Neuron (in vitro differentiated cells): ENCODE measurements around the gene NTRK1.

Source experiments
- H2AFZ ChIP-seq: one replicate; pipeline ENCODE4 v1.6.1; 2013; ENCODE audit warnings: low read depth, mild to moderate bottlenecking, inconsistent platforms, low read length, moderate library complexity
- H3K27me3 ChIP-seq: one replicate; pipeline ENCODE4 v1.6.1; 2013; ENCODE audit warnings: low read length; ENCODE audit not compliant: insufficient read depth
- H3K36me3 ChIP-seq: one replicate; pipeline ENCODE4 v1.6.1; 2013; ENCODE audit warnings: low read length; ENCODE audit not compliant: insufficient read depth
- H3K4me1 ChIP-seq: one replicate; pipeline ENCODE4 v1.6.1; 2013; ENCODE audit warnings: low read length; ENCODE audit not compliant: insufficient read depth
- H3K4me3 ChIP-seq: 2 replicates; pipeline ENCODE4 v1.5.1; 2013; ENCODE audit warnings: mild to moderate bottlenecking, low read length, moderate library complexity
- H3K9me3 ChIP-seq: one replicate; pipeline ENCODE4 v1.6.1; 2013; ENCODE audit warnings: low read length

The NTRK1 gene

GRCh38 chr1:156893048-156893953, 32.6 kb downstream of the NTRK1 start, which contains the start of gene PEAR1:
Gene PEAR1 (plus strand): TSS chr1:156893718. CDS start chr1:156903927, 10,209 bp downstream.
- peaks cover 39% of the 10 kb centered on the region for H3K27me3 ChIP-seq
- no peaks in the 10 kb centered on the region for H3K9me3 ChIP-seq
- H3K36me3 ChIP-seq = no peaks in the 10 kb centered on the region
- H3K4me3 ChIP-seq = no peak within 1 kb of the TSS
- H3K4me1 ChIP-seq = peaks cover 4% of the 10 kb centered on the region
- H2AFZ ChIP-seq = no peak within 1 kb of the TSS

GRCh38 chr1:156894001-156894400, 33.3 kb downstream of the NTRK1 start:
- Histone ChIP-seq H3K36me3 (no peaks in the 10 kb centered on the region), H3K4me1 (peaks cover 7% of the 10 kb centered on the region), H3K4me3 (no peak overlapping the region), H3K9me3 (no peaks in the 10 kb centered on the region), H2AFZ (no peak overlapping the region), H3K27me3 (peaks cover 35% of the 10 kb centered on the region)

DNA sequence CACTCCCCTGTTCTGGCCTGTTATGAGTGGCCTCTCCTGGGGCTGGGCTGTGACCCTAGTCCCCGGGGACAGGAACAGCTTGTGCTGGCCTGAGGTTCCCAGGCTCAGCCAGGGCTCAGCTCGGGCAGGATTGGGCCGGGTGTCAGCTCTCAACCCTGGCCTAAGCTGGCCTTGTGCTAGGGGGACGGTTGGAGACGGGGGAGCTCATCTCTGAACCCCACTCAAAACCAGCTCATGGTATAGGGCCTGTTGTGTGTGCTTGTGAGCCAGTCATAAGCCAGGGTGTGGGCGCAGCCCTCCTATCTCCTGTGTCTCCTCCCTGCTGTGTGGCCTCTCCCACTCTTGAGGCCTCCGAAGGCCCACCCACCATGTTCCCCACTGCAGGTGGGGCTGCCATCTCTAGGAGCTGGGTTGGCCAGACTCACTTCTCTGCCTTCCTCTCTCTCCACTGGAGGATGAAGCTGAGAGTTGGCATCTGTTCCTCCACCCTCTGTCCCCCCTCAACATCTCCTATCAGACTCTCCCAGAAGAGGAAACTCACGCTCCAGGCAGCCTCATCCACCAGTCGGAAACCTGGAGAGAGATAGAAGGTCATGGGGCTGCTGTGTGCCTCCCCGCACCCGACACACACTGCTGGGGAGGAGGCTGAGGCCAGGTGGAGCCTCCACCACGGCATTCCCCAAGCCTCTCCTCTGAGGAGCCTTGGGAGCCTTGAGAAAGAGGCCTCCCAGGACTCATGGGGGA, 34.2 kb downstream of the NTRK1 start:
- Histone ChIP-seq H3K4me3 (no peak overlapping the region), H3K4me1 (peaks cover 7% of the 10 kb centered on the region), H3K27me3 (peaks cover 35% of the 10 kb centered on the region), H3K36me3 (no peaks in the 10 kb centered on the region), H3K9me3 (no peaks in the 10 kb centered on the region), H2AFZ (no peak overlapping the region)

DNA sequence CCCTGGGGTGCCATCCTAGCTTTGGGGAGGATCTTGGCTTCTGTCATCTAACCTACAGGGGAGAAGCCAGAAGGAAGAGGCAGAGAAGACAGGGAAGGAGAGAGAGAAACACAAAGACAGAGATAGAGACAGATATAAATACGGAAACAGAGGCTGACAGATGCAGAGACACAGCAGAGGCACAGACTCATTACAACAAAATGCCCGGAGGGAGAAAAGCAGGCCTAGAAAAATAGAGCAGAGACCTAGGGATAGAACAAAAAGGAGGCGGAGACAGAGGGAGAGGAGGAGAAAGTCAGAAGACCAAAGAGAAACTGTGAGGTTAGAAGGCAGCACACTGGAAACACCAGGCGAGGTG, 34.8 kb downstream of the NTRK1 start:
- Histone ChIP-seq H2AFZ (no peak overlapping the region), H3K9me3 (no peaks in the 10 kb centered on the region), H3K27me3 (peaks cover 35% of the 10 kb centered on the region), H3K4me1 (peaks cover 7% of the 10 kb centered on the region), H3K36me3 (no peaks in the 10 kb centered on the region), H3K4me3 (no peak overlapping the region)

GRCh38 chr1:156895927-156896326, 35.3 kb downstream of the NTRK1 start:
- H3K36me3 ChIP-seq = no peaks in the 10 kb centered on the region
- no peak overlapping the region for H3K4me3 ChIP-seq
- H2AFZ ChIP-seq = no peak overlapping the region
- H3K4me1 ChIP-seq = peaks cover 7% of the 10 kb centered on the region
- no peaks in the 10 kb centered on the region for H3K9me3 ChIP-seq
- H3K27me3 ChIP-seq = peaks cover 35% of the 10 kb centered on the region

GRCh38 chr1:156896490-156897033, 35.9 kb downstream of the NTRK1 start:
- H2AFZ ChIP-seq = no peak overlapping the region
- no peaks in the 10 kb centered on the region for H3K36me3 ChIP-seq
- H3K4me3 ChIP-seq = no peak overlapping the region
- peaks cover 7% of the 10 kb centered on the region for H3K4me1 ChIP-seq
- H3K27me3 ChIP-seq = peaks cover 37% of the 10 kb centered on the region
- no peaks in the 10 kb centered on the region for H3K9me3 ChIP-seq

DNA sequence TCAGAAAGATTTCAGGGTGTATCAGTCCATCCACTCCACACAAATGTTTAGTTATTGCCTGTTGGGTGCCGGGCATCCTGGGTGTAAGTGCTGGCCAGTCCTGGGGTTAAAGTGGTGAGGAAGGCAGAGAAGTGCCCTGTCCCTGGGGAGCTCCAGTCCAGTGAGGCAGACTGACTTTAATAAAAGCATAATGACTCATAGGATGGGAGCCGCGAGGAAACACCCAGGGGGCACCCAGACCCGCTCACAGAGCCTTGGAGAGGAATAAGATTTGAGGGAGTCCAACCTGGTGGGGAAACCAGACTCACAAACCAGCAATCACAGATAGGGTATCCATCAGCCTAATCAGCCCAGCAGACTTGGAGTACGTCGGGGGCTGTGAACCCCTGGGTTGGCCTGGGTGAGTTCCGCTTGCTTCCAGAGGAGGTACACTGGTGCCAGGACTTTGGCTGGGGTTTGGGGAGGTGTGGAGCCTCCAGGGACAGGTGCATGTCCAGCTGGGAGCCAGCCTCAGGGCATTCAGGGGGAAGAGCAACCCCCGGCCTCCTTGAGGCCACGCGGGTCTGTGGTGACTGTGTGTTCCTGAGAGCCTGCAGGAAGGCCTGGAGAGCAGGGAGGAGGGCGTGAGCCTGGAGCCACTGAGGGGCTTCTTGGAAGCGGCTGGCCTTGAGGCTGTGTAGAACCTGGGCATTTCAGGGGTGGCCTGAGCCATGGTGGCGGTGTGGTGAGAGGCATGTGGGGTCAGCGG, 36.6 kb downstream of the NTRK1 start:
- Histone ChIP-seq H3K4me3 (no peak overlapping the region), H3K9me3 (no peaks in the 10 kb centered on the region), H2AFZ (no peak overlapping the region), H3K27me3 (peaks cover 34% of the 10 kb centered on the region), H3K4me1 (peaks cover 7% of the 10 kb centered on the region), H3K36me3 (no peaks in the 10 kb centered on the region)

DNA sequence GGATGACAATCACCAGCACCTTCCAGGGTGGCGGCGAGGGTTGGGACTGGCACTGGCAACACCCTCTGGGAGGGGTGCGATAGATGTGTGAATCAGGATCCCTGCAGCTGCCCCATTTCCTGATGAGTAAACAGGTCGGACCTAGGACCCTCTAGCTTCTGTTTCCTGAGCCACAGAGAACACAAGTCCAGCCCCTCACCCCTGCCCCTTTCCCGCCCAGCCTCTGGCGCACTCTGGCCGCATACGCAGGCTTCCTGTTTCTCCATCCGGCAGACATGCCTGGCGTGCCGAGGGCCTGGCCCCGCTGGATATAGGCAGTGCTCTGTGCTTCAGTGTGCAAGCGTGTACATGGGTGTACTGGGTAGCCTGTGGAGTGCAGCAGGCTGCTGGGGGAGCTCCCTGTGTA, 37.5 kb downstream of the NTRK1 start:
- Histone ChIP-seq H2AFZ (peak overlapping the region; percentile 79), H3K36me3 (no peaks in the 10 kb centered on the region), H3K27me3 (peaks cover 31% of the 10 kb centered on the region), H3K4me1 (peaks cover 7% of the 10 kb centered on the region), H3K4me3 (no peak overlapping the region), H3K9me3 (no peaks in the 10 kb centered on the region)

DNA sequence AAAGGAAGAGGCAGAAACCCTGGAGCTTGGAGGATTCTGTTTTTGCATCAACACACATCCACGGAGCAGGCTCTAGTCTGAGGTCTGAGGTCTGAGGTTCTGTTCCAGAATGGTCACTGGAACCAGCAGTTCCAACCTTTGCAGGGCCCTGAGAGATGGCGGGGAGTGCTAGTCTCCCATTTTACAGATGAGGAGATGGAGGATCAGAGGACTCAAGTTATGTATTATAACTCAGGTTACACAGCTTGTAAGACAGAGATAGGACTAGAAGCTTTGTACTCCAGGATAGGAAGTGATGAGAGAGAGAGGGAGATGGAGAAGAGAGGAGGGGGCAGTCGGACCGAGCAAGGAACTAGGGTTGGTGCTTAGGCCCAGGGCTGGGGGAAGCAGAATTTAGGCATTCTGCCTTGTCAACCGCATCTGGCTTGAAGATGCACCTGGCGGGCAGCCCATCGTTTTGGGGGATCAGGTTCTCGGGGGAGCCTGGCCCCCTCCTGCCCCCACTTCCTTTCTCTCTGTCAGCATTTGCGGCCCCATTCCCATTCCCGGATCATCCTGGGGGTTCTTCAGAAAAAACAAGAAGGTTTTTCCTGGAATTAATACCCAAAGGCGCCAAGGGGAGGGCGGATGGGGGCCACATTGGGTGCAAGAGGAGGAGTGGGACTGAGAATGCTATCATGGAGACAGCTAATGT, 38.5 kb downstream of the NTRK1 start:
- no peak overlapping the region for H2AFZ ChIP-seq
- peaks cover 28% of the 10 kb centered on the region for H3K27me3 ChIP-seq
- H3K36me3 ChIP-seq = no peaks in the 10 kb centered on the region
- H3K4me3 ChIP-seq = no peak overlapping the region
- H3K4me1 ChIP-seq = peaks cover 7% of the 10 kb centered on the region
- no peaks in the 10 kb centered on the region for H3K9me3 ChIP-seq

GRCh38 chr1:156899956-156900718, 39.5 kb downstream of the NTRK1 start:
- Histone ChIP-seq H3K9me3 (no peaks in the 10 kb centered on the region), H3K4me1 (peaks cover 7% of the 10 kb centered on the region), H3K27me3 (peaks cover 18% of the 10 kb centered on the region), H2AFZ (no peak overlapping the region), H3K36me3 (no peaks in the 10 kb centered on the region), H3K4me3 (no peak overlapping the region)

GRCh38 chr1:156900896-156901589, 40.4 kb downstream of the NTRK1 start:
- H3K27me3 ChIP-seq = peaks cover 15% of the 10 kb centered on the region
- peaks cover 7% of the 10 kb centered on the region for H3K4me1 ChIP-seq
- no peak overlapping the region for H3K4me3 ChIP-seq
- H2AFZ ChIP-seq = no peak overlapping the region
- H3K36me3 ChIP-seq = no peaks in the 10 kb centered on the region
- H3K9me3 ChIP-seq = no peaks in the 10 kb centered on the region
